NCI-H748 treated with DMSO at 0.1 percent for 48 hours (cell line): ENCODE results near the gene ABCA4.

Experiments
- DNase-seq: peaks from one replicate; lab custom pipeline; 2025; lab: John Stamatoyannopoulos, UW

The ABCA4 gene

DNA sequence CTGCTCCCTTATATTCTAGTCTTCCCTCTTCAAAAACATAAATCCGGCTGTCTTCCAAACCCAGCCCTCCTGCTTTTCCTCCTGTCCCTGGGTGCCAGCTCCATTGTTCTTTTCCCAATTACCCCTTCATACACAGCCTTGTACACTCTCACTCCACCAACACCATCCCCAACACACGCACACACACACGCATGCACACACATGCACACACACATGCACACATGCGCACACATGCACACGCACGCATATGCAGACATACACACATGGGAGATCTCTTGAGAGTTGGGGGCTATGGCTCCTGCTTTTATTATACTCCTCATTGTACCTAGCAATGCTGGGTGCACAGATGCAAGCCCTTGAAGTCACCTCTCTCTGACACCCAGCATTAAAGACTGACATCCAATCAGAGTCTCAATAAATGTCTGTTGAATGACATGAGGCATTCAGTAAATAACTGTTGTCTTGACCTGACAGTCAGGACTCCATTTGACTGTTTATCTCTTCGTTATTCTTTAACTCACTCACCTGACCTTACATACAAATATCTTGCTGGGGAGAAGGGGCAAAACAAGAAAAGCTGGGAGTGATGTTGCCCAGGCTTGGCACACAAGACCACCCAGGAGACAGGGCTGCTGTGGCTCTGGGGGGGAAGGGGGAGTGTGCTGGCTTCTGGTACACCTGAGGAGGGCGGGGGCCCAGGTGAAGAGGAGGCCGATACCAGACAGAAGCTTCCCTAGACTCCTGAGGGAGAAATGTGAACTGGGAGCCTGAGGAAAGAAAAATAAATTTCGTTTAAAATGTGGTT lies 16.0 kb downstream of the ABCA4 start:
- no peak for DNase-seq

- no peak for DNase-seq
Observed at GRCh38 chr1:94104127-94104684, 16.7 kb downstream of the ABCA4 start.

GRCh38 chr1:94103608-94104007 lies 17.3 kb downstream of the ABCA4 start:
- no peak for DNase-seq

DNA sequence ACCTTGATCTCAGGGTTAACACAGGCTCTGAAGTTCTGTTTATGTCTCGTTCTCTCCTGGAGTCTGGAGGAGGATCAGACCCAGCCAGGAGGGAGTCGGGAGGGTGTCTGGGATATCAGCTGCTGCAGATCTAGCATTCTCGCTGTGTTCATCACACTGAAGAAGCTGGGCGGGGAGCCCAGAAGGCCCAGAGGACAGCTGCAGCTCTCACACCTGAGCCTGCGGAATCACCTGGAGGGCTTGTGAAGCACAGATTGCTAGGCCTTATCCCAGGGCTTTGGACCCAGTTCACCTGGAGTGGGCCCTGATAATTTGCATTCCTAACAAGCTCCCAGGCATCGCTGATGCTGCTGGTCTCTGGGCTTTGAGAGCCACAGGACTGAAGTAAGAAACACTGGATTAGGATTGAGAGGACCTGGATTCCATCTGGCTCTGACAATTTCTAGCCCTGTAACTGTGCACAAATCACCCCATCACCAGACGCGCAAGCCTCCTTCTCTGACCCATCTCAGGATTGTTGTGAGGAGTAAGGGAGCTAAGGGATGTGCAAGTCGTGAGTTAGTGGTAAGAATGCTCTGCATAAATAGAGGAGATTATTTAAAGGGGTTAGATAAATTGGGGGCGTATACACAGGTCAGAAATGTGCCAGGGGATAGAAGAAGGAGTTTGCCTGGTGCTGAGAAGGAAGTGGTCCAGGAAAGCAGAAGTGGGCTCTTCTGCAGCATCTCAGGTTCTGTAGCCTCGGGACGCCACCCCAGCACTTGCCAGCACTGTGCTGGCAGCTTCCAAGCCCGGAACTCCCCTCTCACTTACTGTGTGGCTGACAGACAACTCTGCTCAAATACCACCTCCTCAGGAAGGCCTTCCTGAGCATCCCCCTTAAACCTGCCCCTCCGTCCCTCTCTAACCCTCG lies 19.1 kb downstream of the ABCA4 start:
- DNase-seq, result no peak

DNA sequence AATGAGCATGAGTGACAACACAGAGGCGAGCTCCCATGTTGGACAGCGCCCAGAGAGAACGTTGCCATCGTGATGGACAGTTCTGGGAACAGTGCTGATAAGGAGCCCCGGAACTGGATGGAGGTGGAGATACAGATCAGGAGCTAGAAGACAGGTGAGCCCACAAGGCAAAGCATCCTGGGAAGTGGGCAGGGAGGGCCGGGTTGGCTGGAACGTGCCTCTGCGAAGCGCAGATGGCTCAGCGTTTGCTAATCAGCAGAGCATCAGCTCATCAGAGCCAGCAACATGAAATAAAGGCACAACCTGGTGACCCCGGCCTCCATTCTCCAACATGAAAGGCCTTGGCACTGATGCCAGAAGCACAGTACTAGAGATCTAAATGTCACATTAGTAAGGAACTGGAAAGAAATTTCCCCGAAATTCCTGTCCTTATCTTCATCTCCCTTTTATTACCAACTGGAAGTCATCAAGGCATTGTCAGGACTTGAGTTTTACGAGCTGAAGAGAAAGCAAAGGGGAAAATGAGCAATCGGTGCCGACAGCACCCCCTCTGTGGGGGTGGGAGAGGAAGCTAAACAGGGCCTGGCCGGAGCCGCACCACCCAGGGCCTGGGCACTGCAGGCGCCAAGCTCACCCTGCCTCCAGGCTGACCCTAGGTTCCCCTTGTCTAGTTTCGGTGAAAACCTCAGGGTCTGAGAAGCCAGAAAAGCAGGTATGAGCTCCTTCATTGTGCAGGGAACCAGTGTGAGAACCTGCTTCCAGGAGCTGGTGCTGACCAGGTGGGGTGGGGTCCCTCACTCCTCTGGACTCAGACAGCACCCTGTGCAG lies 19.9 kb downstream of the ABCA4 start:
- no peak for DNase-seq

DNA sequence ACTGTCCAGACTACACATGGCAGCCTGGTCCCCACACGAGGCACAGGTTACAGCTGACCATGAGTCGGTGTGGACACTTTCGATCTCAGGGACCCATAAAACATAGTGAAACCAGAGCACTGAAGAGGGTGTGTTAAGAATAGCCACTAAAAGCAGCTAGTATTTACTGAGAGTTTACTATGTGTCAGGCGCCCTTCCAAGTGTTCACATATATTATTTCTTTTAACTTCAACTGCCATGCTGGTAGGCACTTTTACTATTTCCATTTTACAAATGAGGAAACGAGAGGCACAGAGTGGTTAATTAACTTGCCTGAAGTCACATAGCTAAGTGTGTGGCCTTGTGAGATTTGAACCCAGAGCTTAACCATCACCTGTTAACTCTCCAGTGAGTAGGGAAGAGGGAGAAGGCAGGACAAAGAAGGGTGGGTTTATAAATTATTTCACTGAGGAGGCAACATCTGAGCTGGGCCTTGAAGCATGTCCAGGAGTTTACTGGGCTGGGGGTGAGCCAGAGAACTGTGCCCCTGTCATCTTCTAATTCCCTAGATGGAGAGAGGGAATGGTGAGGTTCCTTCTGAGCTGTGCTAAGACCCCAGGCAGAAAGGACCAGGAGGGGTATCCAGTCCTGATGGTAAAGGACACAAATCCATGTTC lies 20.7 kb downstream of the ABCA4 start:
- DNase-seq, result no peak

DNA sequence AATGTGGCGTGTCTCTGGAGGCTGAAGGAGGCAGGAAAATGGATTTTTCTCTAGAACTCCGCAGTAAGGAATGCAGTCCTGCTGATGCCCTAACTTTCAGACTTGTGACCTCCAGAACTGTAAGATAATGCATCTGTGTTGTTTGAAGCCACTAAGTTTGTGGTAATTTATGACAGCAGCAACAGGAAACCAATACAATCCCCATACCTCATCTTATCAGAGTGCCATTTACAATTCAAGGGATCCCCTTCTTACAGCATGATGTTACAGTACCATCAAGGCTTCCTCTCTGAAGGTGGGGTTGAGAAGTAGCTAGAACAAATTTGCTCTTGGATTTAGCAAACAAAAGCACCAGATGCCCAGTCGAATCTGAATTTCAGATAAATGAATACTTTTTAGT lies 21.6 kb downstream of the ABCA4 start:
- no peak for DNase-seq

DNA sequence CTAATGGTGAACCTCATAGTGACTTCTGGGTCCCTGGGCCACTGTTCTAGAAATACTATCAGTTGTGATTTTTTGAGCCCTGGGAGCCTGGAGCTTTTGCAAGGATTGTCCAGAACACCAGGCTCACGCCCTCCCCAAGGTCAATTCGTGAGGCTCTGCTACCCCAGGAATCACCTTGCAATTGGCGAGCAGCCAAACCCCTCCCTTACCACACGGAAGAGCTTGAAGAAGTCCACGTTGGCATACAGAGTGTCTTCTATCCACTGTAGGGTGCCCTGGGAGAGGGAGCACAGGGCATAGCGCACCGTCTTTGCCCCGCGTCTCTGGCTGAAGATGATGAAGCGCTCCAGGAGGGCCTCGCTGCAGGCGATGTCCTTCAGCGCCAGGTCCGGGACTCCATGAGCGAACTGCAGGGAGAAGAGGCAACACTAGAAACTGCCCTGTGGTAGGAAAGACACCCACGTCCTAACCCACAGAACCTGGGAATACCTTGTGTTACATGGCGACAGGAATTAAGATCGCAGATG lies 22.3 kb downstream of the ABCA4 start:
- no peak for DNase-seq

- DNase-seq, result no peak
Observed at GRCh38 chr1:94096797-94097549, 24.0 kb downstream of the ABCA4 start.

DNA sequence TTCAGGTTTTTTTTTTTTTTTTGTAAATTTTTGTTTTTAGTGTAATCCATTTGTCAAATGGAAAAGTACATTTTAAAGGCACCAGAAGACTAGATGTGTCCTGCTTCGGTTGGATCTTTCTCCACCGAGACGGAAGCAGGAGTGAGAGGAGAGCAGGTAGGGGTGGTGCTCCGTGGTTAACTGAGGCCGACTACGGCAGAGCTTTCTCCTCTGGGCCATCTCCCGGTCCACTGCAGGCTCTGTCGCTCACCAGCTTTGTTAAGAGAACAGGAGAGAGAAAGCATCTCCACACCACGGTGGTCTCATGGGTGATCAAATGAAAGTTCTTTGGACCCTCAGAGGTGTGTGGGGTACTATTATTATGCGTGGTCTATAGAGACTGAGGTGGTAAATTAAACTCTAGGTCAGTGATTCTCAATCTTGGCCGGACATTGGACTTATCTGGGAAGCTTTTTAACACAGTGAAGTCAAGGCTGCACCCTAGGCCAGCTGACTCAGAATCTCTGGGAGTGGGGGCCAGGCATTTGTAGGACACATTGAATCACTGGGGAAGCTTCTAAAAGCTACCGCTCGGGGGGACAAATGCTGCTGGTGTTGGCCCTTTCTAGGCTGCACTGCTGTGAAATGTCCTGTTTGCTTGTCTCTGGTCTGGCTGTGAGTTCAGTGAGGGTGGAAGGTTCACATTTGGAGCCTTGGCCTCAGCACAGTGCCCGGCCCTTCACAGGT lies 25.0 kb downstream of the ABCA4 start:
- DNase-seq, result no peak

DNA sequence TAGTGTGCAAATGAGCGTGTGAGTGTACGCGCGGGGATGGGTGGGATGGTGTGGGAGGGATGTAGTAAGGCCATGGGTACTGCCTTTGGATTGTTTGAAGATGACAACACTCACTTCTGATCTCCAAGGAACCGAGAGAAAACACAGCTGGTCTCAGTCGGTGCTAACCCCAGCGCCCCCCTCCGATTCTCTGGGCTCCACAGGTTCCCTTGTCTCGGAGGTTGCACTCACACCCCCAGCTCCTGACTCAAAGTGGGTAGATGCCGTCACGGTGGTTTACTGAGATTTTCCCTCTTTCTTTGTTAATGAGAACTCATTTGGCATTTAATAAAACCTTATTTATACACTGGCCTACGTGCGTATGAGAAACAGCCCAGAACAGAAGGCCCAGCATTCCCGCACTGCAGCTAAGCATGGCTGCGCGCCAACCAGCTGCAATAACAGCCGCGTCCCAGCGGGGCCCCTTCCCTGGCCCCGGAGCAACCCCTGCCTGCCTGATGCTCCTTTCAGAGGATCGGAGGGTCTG lies 25.8 kb downstream of the ABCA4 start:
- no peak for DNase-seq

DNA sequence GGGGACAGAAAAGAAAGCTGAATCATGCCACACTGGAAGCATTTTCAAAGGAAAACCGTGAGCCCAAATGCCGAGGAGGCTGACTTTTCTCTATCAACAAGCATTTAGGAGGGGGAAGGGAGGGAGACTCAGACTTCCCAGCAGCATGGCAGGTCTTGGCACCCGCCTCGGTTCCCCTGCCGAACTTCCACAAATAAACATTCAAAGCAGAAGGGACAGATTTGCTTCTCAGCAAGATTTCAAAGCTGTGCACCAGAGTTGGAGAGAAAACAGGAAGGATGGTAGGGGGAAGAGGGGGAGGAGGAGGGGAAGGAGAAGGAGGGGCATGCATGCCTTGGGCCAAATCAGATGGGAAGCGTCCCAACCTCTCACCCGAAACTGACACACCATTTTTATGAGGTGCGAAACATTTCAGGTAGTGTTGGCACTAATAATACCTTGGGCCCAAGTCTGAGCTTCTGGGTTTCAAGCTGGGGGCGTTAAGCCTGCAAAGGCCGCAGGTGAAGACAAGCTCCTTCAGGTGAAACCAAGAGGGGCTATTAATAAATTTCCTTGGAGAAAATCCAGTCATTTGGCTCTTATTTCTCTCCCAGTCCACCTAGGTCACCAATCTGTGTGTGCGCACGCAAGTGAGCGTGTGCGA lies 26.4 kb downstream of the ABCA4 start:
- no peak for DNase-seq

- no peak for DNase-seq
Observed at GRCh38 chr1:94093996-94094395, 27.0 kb downstream of the ABCA4 start.

- no peak for DNase-seq
Observed at GRCh38 chr1:94093396-94093795, 27.6 kb downstream of the ABCA4 start.

GRCh38 chr1:94092210-94092613 lies 28.7 kb downstream of the ABCA4 start:
- no peak for DNase-seq

- no peak for DNase-seq
Observed at GRCh38 chr1:94090761-94091160, 30.2 kb downstream of the ABCA4 start.

DNA sequence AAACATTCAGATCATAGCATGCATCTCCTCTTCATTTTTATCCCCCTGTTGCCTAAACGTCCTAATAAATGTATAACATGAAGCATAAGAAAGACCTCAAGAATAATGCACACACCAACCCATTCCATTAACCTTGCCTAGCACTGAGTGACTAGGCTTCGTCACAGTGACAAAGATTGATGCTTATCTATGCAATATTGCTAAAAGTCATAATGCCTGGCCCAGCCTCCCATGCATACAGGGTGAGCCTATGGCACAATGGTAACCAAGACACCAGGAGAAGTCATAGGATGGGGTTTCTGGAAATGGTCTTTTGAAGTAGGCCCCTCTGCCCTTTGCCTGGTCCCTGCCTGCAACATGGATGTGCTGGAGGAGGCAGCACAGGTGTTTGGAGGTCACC lies 33.8 kb downstream of the ABCA4 start:
- DNase-seq, result no peak

DNA sequence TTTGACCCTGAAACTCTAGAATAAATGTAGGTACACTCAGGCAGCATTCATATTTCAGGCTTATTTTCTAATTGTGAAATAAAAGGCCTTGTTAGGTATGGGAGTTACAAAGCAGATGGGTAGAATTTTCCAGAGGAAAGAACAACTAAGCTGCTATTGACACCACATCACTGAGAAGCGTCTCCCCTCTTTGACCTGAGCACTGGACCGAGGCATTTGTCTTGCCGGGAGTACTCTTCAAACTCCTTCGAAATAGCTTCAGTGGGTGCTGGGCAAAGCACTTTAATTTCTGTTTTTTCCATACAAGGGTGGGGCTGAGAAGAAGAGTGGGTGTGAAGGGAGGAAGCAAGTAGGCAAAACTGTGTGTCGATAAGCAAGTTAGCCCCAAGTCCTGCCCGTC lies 36.4 kb downstream of the ABCA4 start:
- no peak for DNase-seq

- DNase-seq, result no peak
Observed at GRCh38 chr1:94084085-94084484, 36.9 kb downstream of the ABCA4 start.
